ENCODE data around the gene MTSS2.
A peak's percentile ranks its signal among the peaks of the same experiment; 100 is the strongest.
"Not testable (repeated sequence)": the region's sequence is repeated elsewhere in the genome, so short reads cannot be mapped to it uniquely, and the experiment has no call there.

Gene MTSS2

DNA sequence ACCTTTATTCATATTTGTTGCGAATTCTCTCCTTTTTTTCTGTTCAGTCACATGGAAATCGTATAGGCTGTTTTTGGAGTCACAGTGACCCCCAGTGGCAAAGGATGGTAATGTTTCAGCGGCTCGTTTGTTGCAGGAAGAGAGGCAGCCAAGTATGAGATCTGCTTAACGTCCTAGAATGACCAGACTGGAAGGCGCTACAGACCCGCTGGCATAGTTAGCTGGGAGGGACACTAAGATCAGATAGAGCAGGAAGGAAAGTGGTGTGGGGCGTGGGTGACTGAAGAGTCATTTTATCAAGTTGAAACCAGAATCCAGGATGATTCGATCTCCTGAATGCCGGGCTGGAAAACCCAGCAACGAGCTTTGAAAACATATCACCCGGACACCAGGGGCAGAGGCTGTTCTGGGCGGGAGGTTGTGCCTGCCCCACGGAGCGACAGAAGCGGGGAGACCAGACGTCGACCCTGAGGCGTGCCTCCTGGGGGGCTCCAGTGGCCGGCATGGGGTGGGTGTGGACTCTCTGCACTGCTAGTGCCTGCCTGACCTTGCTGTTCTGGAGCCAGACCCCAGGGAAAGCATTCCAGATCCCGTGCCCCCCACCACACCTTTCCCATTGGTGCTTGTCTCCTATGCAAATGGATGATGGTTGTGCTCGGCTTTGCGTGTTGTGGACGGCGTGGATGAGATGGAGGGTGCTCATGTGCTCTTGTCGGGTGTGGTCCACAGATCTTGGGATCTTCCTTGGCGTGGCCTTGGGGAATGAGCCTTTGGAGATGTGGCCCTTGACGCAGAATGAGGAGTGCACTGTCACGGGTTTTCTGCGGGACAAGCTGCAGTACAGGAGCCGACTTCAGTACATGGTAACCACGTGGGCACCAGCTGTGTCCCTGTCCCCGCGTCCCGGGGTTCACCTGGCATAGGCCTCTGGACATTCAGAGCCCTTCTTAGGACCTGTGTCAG, 31.8 kb downstream of the MTSS2 start:
- peak; percentile 45 to 53 for DNase-seq (ENCODE audit: low read depth in 2 of 2)

DNA sequence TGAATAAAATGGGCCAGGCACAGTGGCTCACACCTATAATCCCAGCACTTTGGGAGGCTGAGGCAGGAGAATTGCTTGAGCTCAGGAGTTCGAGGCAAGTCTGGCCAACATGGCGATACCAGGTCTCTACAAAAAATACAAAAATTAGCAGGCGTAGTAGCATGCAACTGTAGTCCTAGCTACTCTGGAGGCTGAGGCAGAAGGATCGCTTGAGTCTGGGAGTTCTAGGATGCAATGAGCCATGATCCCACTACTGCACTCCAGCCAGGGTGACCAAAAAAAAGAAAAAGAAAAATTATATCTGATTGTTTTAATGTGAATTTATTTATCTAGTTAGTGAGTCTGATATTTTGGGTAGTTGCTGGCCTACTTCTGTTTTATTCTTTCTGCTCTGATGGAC, 32.4 kb downstream of the MTSS2 start:
- DNase-seq (ENCODE audit: low read depth in 2 of 2) = no peak

DNA sequence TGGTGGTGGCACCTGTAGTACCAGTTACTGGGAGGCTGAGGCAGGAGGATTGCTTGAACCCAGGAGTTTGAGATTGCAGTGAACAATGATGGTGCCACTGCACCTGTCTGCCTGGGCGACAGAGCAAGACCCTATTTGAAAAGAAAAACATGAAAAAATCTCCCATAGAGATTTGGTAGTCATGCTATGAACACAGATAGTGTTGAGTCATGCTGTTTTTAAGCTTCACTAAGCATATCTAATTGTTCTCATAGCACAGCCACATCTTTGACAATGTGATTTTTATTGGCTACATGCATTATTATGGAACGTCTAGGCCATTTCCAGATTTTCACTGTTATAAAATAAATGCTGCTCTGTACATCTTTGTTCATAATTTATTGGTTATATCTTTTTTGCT, 33.5 kb downstream of the MTSS2 start:
- DNase-seq (ENCODE audit: low read depth in 2 of 2) = no peak

DNA sequence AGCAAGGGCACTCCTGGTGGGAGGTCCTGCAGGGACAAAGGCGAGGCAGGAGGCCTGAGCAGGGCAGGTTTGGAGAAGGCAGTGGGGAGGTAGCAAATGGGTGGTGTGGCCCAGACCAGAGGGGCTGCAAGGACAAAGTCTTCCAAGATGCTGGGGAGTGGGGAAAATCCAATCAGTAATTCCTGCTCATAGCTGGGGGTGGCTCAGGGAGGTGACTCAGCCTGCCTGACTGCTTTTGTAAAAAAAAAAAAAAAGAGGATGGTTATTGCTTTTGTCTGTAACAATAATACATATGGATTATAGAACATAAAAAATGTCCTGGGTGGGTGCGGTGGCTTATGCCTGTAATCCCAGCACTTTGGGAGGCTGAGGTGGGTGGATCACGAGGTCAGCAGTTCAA, 34.3 kb downstream of the MTSS2 start:
- no peak for DNase-seq (ENCODE audit: low read depth in 2 of 2)

DNA sequence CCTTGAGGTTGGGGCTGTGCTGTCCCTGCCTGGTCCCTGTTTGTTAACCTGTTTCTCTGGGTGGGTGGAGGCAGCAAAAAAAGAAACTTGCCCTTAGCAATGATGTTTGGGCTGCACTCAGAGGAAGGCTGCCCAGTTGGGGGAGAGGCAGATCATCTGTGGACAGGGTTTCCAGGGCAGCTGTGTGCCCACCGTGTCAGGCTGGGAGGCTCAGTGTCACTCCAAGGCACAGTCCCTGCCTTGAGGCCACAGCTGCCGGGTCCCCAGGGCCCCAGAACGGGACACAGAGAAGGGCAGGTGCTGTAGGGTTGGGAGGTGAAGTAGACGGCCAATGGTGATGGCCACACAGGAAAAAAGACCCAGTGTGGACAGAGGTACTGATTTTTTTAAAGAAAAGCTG, 35.6 kb downstream of the MTSS2 start:
- no peak for DNase-seq (ENCODE audit: low read depth in 2 of 2)

DNA sequence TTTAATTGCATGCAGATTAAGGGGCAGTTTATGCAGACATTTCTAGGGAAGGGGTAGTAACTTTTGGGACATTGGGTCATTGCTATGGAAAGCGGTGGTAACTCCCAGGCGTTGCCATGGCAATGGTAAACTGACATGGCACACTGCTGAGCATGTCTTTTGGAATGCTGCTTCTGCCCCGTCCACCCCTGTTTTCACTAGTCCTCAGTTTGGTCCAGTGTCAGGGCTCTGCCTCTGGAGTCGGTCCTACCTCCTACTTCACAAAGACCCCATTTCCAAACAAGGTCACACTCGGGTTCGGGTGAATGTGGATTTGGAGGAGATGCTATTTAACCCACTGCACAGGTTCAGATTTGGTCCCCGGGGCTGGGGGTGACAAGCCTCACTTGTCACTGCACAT, 36.6 kb downstream of the MTSS2 start:
- DNase-seq (ENCODE audit: low read depth in 2 of 2) = no peak

DNA sequence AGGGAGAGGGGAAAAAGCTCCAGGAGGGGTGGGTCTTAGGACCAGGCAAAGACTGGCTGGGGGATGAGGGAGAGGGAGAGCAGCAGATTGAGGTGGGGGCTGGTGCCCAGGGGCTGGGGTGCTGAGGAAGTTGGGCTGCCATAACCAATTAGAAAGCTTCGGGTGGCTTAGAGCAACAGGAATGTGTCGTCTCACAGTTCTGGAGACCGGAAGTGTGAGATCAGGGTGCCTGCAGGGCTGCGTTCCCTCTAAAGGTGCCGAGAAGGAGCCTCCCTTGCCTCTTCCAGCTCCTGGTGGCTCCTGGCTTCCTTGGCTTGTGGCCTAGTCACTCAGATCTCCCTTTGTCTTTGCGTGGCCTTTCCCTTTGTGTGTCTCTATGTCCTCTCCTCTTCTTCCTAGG, 37.2 kb downstream of the MTSS2 start:
- no peak for DNase-seq (ENCODE audit: low read depth in 2 of 2)

DNA sequence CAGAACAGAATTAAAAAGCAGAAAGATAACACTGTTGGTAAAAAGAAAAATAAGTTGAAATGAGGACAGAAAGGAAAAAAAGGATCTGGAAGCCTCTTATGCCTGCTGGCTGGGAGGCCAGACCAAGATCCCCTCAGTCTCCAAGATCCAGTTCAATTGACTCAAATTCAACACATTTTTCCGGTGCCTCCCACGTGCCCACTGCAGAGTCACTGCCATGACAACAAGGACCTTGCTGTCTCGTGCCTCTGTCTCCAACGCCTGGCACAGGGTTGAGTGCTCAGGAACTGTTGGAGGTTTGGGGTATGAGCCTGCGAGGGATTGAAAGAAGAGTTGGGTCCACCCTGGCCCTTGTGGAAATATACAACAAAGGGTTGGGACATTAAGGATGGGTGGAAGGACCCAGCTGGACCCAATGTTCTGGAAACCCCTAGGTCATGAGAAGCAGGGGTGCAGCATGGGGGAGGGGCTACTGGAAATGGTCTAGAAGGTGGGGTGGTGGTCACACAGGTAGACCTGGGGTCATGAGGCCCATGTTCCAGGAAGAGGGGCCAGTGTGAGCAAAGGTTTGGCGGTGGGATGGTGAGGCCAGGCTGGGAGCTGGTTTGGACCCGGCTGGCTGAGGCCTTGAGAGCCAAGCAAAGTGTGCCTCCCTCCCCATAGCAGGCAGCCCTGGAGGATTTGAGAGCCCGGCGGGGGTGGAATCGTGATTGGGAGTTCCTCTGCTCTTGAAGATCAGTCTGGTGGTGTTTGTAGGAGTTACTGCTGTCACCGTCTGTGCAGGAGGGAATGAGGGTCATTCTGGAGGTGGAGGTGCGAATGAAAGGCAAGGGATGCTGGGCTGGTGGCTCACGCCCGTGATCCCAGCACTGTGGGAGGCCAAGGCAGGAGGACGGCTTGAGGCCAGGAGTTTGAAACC, 38.2 kb downstream of the MTSS2 start:
- DNase-seq (ENCODE audit: low read depth in 2 of 2) = no peak

DNA sequence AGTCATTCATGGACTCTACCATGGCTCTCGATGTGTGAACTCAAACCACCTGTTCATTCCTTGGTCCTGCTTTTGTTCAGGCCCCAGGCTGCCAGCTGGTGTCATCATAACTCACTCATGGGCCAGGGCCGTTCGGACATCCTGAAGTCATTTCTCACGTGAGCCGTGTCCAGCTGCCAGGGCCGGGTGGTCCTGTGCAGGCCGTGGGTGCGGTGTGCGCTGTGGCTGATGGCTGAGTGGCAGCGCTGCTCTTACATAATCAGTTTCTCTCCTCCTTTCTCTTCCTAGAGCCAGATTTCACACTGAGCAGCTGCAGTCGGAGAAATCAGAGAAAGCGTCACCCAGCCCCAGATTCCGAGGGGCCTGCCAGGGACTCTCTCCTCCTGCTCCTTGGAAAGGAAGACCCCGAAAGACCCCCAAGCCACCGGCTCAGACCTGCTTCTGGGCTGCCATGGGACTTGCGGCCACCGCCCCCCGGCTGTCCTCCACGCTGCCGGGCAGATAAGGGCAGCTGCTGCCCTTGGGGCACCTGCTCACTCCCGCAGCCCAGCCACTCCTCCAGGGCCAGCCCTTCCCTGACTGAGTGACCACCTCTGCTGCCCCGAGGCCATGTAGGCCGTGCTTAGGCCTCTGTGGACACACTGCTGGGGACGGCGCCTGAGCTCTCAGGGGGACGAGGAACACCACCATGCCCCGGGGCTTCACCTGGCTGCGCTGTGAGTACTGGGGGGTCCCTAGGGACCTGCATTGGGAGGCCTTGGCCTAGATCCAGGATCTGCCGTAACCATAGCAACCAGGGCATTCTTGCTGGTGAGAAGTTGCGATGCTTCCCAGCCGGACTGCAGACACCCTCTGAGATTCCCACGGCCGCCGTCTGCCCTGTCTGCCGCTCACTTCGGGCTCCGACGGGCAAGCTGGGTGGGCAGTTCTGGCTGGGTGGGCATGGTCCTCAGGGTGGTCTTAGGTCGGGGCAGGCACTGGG, 39.3 kb downstream of the MTSS2 start, which contains the start of gene IL34:
IL34 (plus strand) TSS at position 300 of the 982 bp plus-strand sequence; CDS start at position 689, 389 bp downstream.
- no peak for DNase-seq (ENCODE audit: low read depth in 2 of 2)

DNA sequence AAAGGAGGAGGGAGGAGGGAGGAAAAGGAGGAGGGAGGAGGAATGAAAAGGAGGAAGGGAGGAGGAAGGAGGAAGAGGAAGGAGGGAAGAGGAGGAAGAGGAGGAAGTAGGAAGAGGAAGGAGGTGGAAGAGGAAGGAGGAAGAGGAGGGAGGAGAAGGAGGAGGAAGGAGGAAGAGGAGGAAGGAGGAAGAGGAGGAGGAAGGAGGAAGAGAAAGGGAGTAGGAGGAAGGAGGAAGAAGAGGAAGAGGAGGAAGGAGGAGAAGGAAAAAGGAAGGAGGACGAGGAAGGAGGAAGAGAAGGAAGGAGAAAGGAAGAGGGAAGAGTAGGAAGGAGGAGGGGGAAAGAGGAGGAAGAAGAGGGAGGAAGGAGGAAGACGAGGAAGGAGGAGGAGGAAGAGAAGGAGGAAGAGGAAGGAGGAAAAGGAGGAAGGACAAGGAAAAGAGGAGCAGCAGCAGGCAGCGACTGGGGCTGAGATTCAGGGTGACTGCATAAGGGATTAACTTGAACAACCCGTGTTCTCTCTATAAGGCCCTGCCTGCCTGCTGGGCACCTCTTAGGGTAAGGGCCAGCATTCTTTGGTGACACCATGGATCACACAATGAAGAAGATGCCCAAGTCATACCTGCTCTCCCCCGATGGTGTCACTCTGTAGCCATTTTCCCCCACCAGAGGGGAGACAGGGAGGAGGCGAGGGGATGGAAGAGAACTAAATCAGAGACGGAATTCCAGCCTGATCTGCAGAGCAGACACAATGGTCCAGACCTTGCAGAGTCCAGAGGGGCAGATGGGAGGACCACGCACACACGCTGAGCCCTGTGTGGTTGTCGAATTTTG, 40.9 kb downstream of the MTSS2 start:
- no peak for DNase-seq (ENCODE audit: low read depth in 2 of 2)

DNA sequence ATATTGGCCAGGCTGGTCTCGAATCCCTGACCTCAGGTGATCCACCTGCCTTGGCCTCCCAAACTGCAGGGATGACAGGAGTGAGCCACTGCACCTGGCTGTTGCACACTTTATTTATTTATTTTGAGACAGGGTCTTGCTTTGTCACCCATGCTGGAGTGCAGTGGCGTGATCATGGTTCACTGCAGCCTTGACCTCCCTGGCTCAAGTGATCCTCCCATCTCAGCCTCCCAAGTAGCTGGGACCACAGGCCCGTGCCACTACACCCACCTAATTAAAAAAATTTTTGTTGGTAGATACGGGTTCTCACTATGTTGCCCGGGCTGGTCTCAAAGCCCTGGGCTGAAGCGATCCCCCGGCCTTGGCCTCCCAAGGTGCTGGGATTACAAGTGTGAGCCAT, 42.6 kb downstream of the MTSS2 start:
- DNase-seq (ENCODE audit: low read depth in 2 of 2) = not testable (repeated sequence)

DNA sequence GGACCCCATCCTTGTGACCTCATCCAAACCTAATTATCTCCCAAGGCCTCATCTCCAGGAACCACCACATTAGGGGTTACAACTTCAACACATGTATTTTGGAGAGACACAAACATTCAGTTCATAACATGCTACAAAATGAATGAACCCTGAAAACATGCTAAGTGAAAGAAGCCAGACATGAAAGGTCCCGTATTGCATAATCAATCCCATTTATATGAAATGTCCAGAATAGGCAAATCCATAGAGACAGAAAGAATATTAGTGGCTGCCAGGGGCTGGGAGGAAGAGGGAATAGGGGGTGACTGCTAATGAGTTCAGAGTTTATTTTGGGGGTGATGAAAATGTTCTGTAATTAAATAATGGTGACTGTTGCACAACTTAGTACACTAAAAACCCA, 43.2 kb downstream of the MTSS2 start:
- DNase-seq (ENCODE audit: low read depth in 2 of 2) = no peak

DNA sequence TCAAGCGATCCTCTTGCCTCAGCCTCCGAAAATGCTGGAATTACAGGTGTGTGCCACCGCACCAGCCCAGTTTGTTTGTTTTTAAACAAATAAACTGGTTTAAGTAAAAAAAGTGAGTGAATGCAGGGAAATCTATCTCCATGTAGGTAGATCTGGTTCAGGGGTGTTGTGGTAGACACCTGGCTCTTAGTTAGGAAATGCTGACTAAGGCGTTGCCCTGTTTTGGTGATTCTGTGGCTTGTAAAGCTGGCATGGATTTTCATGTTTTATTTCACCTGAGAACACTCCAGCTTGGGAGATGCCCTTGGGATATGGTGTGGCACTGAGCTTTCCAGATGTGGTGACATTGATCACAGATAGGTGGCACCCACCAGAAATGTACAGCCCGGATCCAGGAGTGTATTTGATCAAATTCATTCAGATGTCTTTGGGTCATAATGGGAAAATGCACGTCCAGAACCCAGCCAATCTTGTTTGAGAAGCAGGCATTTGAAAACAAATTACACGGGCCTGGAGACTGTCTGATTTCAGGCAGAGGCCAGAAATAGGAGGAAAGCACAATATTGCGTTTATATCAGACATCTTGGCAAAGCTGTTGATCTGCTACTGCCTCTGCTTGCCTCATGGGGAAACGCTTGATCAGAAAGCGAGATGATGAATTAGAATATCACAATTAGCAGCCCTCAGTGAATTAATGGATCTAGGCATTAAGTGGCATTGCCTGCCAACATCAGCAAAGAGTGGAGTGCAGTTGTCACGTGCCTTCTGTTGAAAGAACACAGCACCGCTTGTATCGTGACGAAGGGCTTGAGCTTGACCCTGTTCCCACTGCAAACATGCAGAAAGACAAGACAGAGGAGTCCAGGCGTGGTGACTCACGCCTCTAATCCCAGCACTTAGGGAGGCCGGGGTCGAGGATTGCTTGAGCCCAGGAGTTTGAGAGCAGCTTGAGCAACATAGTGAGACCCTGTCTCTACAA, 46.8 kb downstream of the MTSS2 start:
- no peak for DNase-seq (ENCODE audit: low read depth in 2 of 2)

Measured in fibroblast of skin of left biceps (primary cell).